K562 (cell line): Measurements from ENCODE around the gene SLC25A21. TPM values are rescaled to one million over a fixed set of nuclear protein-coding genes. Genes with fewer than 3 reads are reported as not detected.
A peak's percentile ranks its signal among the peaks of the same experiment; 100 is the strongest.

Experiments
- ATAC-seq: fragments of 200-7000 bp; cut with Tn5 transposase; 3 replicates; pipeline ENCODE4 v1.9.1; 2020; ENCODE audit warnings: moderate library complexity
- BruUV-seq: library from RNA; stranded (reverse); fragments of 400-500 nt; replicated peaks from 2 replicates; lab custom pipeline; 2021; lab: Mats Ljungman, UMichigan
- CTCF ChIA-PET: fragments of 300-600 bp; formaldehyde crosslinking; extraction: SDS; loops from one replicate; lab custom pipeline; 2021; ENCODE audit warnings: low intra/inter-chr PET ratio; lab: Yijun Ruan, JAX
- POLR2A ChIA-PET: fragments of 300-600, 350-650 bp; sonication (Branson Sonifier 250); formaldehyde crosslinking; extraction: SDS; loops from one replicate; lab custom pipeline; 2021; ENCODE audit warnings: antibody characterized with exemption, inconsistent platforms; lab: Yijun Ruan, JAX
- DNase-seq, 4 experiments: peaks; one replicate each; pipeline versions ENCODE4 v3.0.0 to v3.0.0-alpha.2; 2011 to 2018; ENCODE audit warnings: low spot score in 3 of 4, mixed read lengths in 3 of 4; ENCODE audit errors: extremely low read depth in 1 of 4
- FAIRE-seq: peaks from 2 replicates; lab custom pipeline; 2011; peaks lifted over from hg19 to GRCh38; lab: Jason Lieb, UNC
- H2AFZ ChIP-seq: 2 replicates; pipeline ENCODE4 v1.6.0; 2011; ENCODE audit warnings: low read depth, low read length, control low read depth, inconsistent platforms
- H3K27ac ChIP-seq: fragments of 200-600 bp; 3 replicates; pipeline ENCODE4 v1.8.0; 2011; ENCODE audit warnings: low read depth, mild to moderate bottlenecking, control low read depth, inconsistent platforms, low read length, moderate library complexity, mixed read lengths; ENCODE audit errors: extremely low read depth
- H3K27me3 ChIP-seq, 2 experiments: fragments of 300-600 bp in 1 of 2; 2 replicates in 1 of 2; 3 replicates in 1 of 2; pipeline versions ENCODE4 v1.6.0 to v1.8.0; 2011; ENCODE audit warnings: inconsistent platforms in 2 of 2, low read length in 2 of 2, mild to moderate bottlenecking in 1 of 2, mixed read lengths in 1 of 2, moderate library complexity in 1 of 2; ENCODE audit not compliant: control insufficient read depth in 2 of 2, insufficient read depth in 2 of 2
- H3K36me3 ChIP-seq: fragments of 300-600 bp; 3 replicates; pipeline ENCODE4 v1.8.0; 2011; ENCODE audit warnings: mild to moderate bottlenecking, low read length, inconsistent platforms; ENCODE audit not compliant: control insufficient read depth, insufficient read depth
- H3K4me1 ChIP-seq, 2 experiments: fragments of 200-600 bp in 1 of 2; replicated peaks in 1 of 2; 2 replicates in 1 of 2; 3 replicates in 1 of 2; pipeline versions ENCODE4 v1.5.1 to v1.8.0; 2011; ENCODE audit warnings: inconsistent platforms in 2 of 2, low read length in 2 of 2, mild to moderate bottlenecking in 1 of 2, mixed read lengths in 1 of 2, moderate library complexity in 1 of 2; ENCODE audit not compliant: control insufficient read depth in 2 of 2, insufficient read depth in 2 of 2
- H3K4me2 ChIP-seq: 2 replicates; pipeline ENCODE4 v1.6.1; 2011; ENCODE audit warnings: low read length, control low read depth, inconsistent platforms, mixed read lengths; ENCODE audit not compliant: insufficient read depth
- H3K4me3 ChIP-seq: fragments of 200-600 bp; sonication (generic), shearing (Covaris generic); 2 replicates; pipeline ENCODE4 v1.5.1; 2016; ENCODE audit warnings: control low read depth, inconsistent platforms
- H3K79me2 ChIP-seq: fragments of 200-600 bp; 3 replicates; pipeline ENCODE4 v1.8.0; 2011; ENCODE audit warnings: low read length, inconsistent platforms; ENCODE audit not compliant: control insufficient read depth, insufficient read depth
- H3K9ac ChIP-seq, 2 experiments: 2 replicates each; pipeline versions ENCODE4 v1.6.0 to v1.6.1; 2011; ENCODE audit warnings: low read depth in 2 of 2, low read length in 2 of 2, control low read depth in 1 of 2, inconsistent platforms in 1 of 2, mild to moderate bottlenecking in 1 of 2, mixed read lengths in 1 of 2; ENCODE audit not compliant: insufficient read depth in 1 of 2
- H3K9me1 ChIP-seq: one replicate; pipeline ENCODE4 v1.6.0; 2011; ENCODE audit warnings: inconsistent platforms, mild to moderate bottlenecking, low read length, moderate library complexity; ENCODE audit not compliant: control insufficient read depth, insufficient read depth
- H3K9me3 ChIP-seq: replicated peaks from 2 replicates; pipeline ENCODE4 v1.5.1; 2011; ENCODE audit warnings: low read depth, low read length, inconsistent platforms; ENCODE audit not compliant: control insufficient read depth, insufficient read depth
- H4K20me1 ChIP-seq: replicated peaks from 2 replicates; pipeline ENCODE4 v1.6.1; 2011; ENCODE audit warnings: low read length, inconsistent platforms, mixed read lengths; ENCODE audit not compliant: control insufficient read depth, insufficient read depth
- BCOR ChIP-seq: fragments of 450-650 bp; IDR thresholded peaks from 2 replicates; pipeline ENCODE4 v1.6.1; 2016
- MAFK ChIP-seq: IDR thresholded peaks from 2 replicates; pipeline ENCODE4 v1.6.1; 2011; ENCODE audit warnings: low read length, improper control_type of control experiment
- RBM25 ChIP-seq: fragments of 200-400 bp; formaldehyde crosslinking; IDR thresholded peaks from 2 replicates; pipeline ENCODE4 v1.6.1; 2018; ENCODE audit warnings: low read length, low read depth, moderate library complexity; ENCODE audit not compliant: severe bottlenecking
- ZNF146 ChIP-seq: IDR thresholded peaks from one replicate; pipeline ENCODE4 v1.6.1; 2018; ENCODE audit warnings: missing compliant biosample characterization; ENCODE audit not compliant: unreplicated experiment
- in situ Hi-C: fragments of 300-500 bp; cut with MboI; formaldehyde crosslinking; loops from 4 replicates; pipeline ENCODE4 v1.15.0; 2018; ENCODE audit warnings: inconsistent platforms, mixed read lengths
- intact Hi-C: fragments of 100-400 bp; cut with micrococcal nuclease; formaldehyde crosslinking; loops from 2 replicates; pipeline ENCODE4 v1.14.2; 2022
- polyA plus RNA-seq, 8 experiments: library from polyadenylated mRNA; depleted of rRNA in 4 of 8; stranded (reverse) in 5 of 8; unstranded in 3 of 8; fragments of >200 nt; fragmentation: Nextera tagmentation in 2 of 8; fragmentation: Illumina TruSeq in 1 of 8; extraction: Ambion mirVana in 2 of 8; extraction: Trizol in 1 of 8; gene quantifications; 2 replicates each; pipeline versions ENCODE4 v1.2.1 to v1.2.3, GENCODE V29; 2011 to 2014; ENCODE audit warnings: inconsistent platforms in 1 of 8, missing spikeins in 1 of 8
- total RNA-seq, 7 experiments: library from RNA; depleted of rRNA in 6 of 7; stranded (reverse); fragments of >200 nt in 6 of 7; fragmentation: Illumina TruSeq in 2 of 7; extraction: Trizol in 2 of 7; gene quantifications; 2 replicates each; pipeline versions ENCODE4 v1.2.1 to v1.2.3, GENCODE V29; 2011 to 2021; ENCODE audit warnings: low replicate concordance in 1 of 7
- TF ChIP-seq, protein P1 (sequence below): fragments of 250-450 bp; sonication (Bioruptor Pico); IDR thresholded peaks from 2 replicates; pipeline ENCODE4 v1.5.0; 2021; ENCODE audit warnings: mild to moderate bottlenecking, moderate library complexity

Gene SLC25A21
- total and polyA plus RNA-seq, 9 of the 15 experiments (the other 6 are each of a cell fraction or from before 2014, with no cell fraction given), result 15.2 to 46.7 (median 28.7) TPM

DNA sequence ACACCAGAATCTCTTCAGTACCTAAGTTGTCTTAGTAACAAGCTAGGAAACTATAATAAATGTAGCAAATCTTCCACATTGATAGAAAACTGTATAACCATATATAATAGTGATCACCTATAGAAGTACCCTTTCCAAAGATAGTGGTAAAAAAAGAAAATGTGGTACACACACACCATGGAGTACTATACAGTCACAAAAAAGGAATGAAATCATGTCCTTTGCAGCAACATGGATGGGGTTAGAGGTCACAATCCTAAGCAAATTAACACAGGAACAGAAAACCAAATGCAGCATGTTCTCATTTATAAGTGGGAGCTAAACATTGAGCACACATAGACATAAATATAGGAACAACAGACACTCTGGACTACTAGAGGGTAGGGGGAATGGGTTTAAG lies 90.5 kb downstream of the SLC25A21 start:
- Histone ChIP-seq H3K9ac (no peak overlapping the region), H3K9me3 (no peaks in the 10 kb centered on the region; the same call in 1 of the 2 replicates), H2AFZ (no peak overlapping the region), H3K4me2 (no peak overlapping the region), H4K20me1 (no peaks in the 10 kb centered on the region), H3K27me3 (no peaks in the 10 kb centered on the region), H3K27ac (no peak overlapping the region), H3K4me3 (no peak overlapping the region), H3K79me2 (peaks cover 33% of the 10 kb centered on the region), H3K9me1 (no peaks in the 10 kb centered on the region), H3K36me3 (no peaks in the 10 kb centered on the region), H3K4me1 (peaks cover 0 to 15% of the 10 kb centered on the region in 2 experiments; a peak in 2 of 5 replicates)
- POLR2A ChIA-PET, result no interaction called here
- CTCF ChIA-PET, result no interaction called here
- ATAC-seq (no peak), DNase-seq (no peak), FAIRE-seq (no peak)
- no TSS peak for BruUV-seq
- in situ Hi-C loops, result no loop called here
- TF ChIP-seq BCOR (peak; percentile 57; the same call in 1 of the 2 replicates), ZNF146 (CRISPR knock-in tag) (peak; percentile 89), MAFK (no peak), RBM25 (peak; percentile 52)
- TF ChIP-seq, protein P1, sequence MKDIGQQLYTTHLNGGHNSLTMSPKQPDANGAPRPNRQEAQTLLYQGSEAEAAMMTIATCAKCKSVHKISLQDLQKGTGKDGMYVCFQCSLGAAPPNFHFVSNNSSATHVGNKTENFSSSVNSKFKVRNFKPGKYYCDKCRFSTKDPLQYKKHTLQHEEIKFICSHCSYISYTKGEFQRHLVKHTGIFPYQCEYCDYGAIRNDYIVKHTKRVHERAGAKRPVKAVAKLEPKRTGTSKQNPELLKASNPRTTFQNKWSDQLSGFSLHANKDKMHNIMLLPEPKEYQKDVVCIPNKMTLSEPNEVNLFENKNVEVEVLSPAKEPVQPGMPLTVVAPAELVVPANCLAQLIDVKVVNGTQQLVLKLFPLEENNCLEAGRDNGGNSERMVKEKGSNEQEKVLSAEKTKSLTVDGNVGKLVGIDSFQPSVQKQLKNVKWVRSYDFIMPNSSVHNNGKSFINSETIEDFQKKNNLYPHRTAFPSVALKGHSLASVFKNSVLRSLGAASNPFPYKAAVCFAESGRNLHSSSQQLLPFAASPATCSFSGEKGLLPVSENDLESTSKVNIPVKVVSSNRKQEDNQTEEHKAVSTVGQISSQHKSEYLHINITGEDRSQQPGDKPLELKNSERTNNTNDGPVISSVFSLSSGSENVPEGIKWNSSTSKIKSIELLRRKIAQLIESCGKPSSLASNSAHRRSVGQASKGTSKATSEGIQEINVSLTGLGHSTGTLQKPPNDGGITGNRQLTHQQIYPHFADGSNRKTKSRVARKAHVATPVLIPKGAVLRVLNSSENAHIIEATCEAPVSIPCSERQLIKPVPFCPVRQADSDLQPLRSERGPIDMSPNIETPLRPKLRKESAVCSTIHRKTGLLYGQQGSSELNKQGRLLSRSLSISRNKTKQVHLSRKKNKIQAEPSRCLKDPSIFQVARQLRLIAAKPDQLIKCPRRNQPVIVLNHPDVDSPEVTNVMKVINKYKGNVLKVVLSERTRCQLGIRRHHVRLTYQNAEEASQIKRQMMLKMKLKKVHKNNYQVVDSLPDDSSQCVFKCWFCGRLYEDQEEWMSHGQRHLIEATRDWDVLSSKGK (CRISPR knock-in tag), result no peak
- intact Hi-C loops, result no loop called here
